Trophoblast cell (in vitro differentiated cells and primary cell): ENCODE data around the gene CMYA5.

Experiments
- DNase-seq, 2 donors: peaks; one replicate each; pipeline ENCODE4 v3.0.0-alpha.2; 2016
- H2AFZ ChIP-seq: 2 replicates; pipeline ENCODE4 v1.6.1; 2013; ENCODE audit warnings: low read length, moderate library complexity, mild to moderate bottlenecking; ENCODE audit not compliant: insufficient read depth, poor library complexity
- H2AK5ac ChIP-seq: 2 replicates; pipeline ENCODE4 v1.6.1; 2013; ENCODE audit warnings: mild to moderate bottlenecking, low read length
- H2BK120ac ChIP-seq: 2 replicates; pipeline ENCODE4 v1.6.1; 2013; ENCODE audit warnings: low read length, mild to moderate bottlenecking, moderate library complexity; ENCODE audit not compliant: insufficient read depth, poor library complexity
- H2BK12ac ChIP-seq: 2 replicates; pipeline ENCODE4 v1.6.1; 2013; ENCODE audit warnings: mild to moderate bottlenecking, low read length, moderate library complexity
- H2BK5ac ChIP-seq: 2 replicates; pipeline ENCODE4 v1.6.1; 2013; ENCODE audit warnings: low read length, low read depth, moderate library complexity, mild to moderate bottlenecking; ENCODE audit not compliant: poor library complexity
- H3K14ac ChIP-seq: 2 replicates; pipeline ENCODE4 v1.6.1; 2013; ENCODE audit warnings: mild to moderate bottlenecking, low read length
- H3K18ac ChIP-seq: 2 replicates; pipeline ENCODE4 v1.6.1; 2013; ENCODE audit warnings: mild to moderate bottlenecking, low read length
- H3K23ac ChIP-seq: 2 replicates; pipeline ENCODE4 v1.6.1; 2013; ENCODE audit warnings: low read length
- H3K27ac ChIP-seq: 2 replicates; pipeline ENCODE4 v1.5.1; 2013; ENCODE audit warnings: low read depth, mild to moderate bottlenecking, inconsistent platforms, low read length, moderate library complexity
- H3K27me3 ChIP-seq: 2 replicates; pipeline ENCODE4 v1.6.1; 2013; ENCODE audit warnings: inconsistent platforms, mild to moderate bottlenecking, low read length, moderate library complexity; ENCODE audit not compliant: insufficient read depth
- H3K36me3 ChIP-seq, 2 experiments: 1 replicate in 1 of 2; 2 replicates in 1 of 2; pipeline ENCODE4 v1.6.1; 2013; ENCODE audit warnings: low read length in 2 of 2, mild to moderate bottlenecking in 2 of 2, moderate library complexity in 1 of 2; ENCODE audit not compliant: insufficient read depth in 2 of 2, control insufficient read depth in 1 of 2
- H3K4ac ChIP-seq: 2 replicates; pipeline ENCODE4 v1.6.1; 2013; ENCODE audit warnings: low read depth, mild to moderate bottlenecking, low read length, moderate library complexity
- H3K4me1 ChIP-seq, 2 experiments: 1 replicate in 1 of 2; 2 replicates in 1 of 2; pipeline ENCODE4 v1.6.1; 2013; ENCODE audit warnings: low read length in 2 of 2, mild to moderate bottlenecking in 2 of 2, moderate library complexity in 1 of 2; ENCODE audit not compliant: insufficient read depth in 2 of 2, control insufficient read depth in 1 of 2
- H3K4me2 ChIP-seq: 2 replicates; pipeline ENCODE4 v1.6.1; 2013; ENCODE audit warnings: inconsistent platforms, mild to moderate bottlenecking, low read length, moderate library complexity
- H3K4me3 ChIP-seq: 2 replicates; pipeline ENCODE4 v1.5.1; 2013; ENCODE audit warnings: mild to moderate bottlenecking, low read depth, low read length, inconsistent platforms
- H3K79me1 ChIP-seq: one replicate; pipeline ENCODE4 v1.6.1; 2013; ENCODE audit warnings: low read length
- H3K79me2 ChIP-seq: 2 replicates; pipeline ENCODE4 v1.6.1; 2013; ENCODE audit warnings: low read length, mild to moderate bottlenecking; ENCODE audit not compliant: control insufficient read depth, insufficient read depth, poor library complexity
- H3K9ac ChIP-seq: 2 replicates; pipeline ENCODE4 v1.6.1; 2013; ENCODE audit warnings: mild to moderate bottlenecking, low read length
- H3K9me3 ChIP-seq: 2 replicates; pipeline ENCODE4 v1.6.1; 2013; ENCODE audit warnings: low read depth, mild to moderate bottlenecking, control low read depth, inconsistent platforms, low read length; ENCODE audit not compliant: insufficient read depth
- H4K12ac ChIP-seq: 2 replicates; pipeline ENCODE4 v1.6.1; 2013; ENCODE audit warnings: low read depth, mild to moderate bottlenecking, low read length, moderate library complexity
- H4K8ac ChIP-seq: 2 replicates; pipeline ENCODE4 v1.6.1; 2013; ENCODE audit warnings: low read depth, mild to moderate bottlenecking, low read length, moderate library complexity
- H4K91ac ChIP-seq: one replicate; pipeline ENCODE4 v1.6.1; 2013; ENCODE audit warnings: low read depth, mild to moderate bottlenecking, low read length, moderate library complexity
- WGBS: extraction: QIAGEN DNeasy Blood & Tissue Kit; methylation state at CpG from one replicate; pipeline ENCODE4 v1.1.7; 2013; ENCODE audit warnings: missing lambda C conversion rate; ENCODE audit not compliant: insufficient read length, insufficient coverage; ENCODE audit errors: extremely low coverage; 5-methylcytosine and 5-hydroxymethylcytosine counted together

The CMYA5 gene

DNA sequence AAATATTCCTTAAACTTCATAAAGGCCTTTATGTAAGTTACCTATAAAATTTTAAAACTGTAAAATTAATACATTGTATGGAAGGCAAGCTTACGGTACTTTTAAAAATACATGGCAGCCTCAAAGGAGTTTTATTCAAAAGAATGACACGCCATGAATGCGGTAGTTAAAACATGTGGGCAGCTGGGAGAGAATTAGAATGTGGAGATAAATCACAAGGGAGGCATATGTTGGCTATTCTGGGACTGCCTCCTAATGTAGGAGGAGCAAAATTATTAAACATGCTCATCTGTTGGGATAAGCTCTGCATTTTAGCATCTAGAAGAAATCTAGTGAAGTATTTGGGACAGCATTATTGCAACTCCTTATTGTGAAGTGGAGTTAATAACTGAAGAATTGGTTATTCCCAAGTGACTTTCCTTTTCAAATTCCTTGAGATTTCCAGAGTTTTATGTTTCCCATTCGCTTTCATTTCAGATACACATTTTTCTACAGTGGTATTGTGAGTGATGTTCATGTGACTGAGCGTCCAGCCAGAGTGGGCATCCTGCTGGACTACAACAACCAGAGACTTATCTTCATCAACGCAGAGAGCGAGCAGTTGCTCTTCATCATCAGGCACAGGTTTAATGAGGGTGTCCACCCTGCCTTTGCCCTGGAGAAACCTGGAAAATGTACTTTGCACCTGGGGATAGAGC is 109.4 kb downstream of the CMYA5 start:
- H3K79me2 ChIP-seq: no peaks in the 10 kb centered on the region
- no peaks in the 10 kb centered on the region for H3K9me3 ChIP-seq
- no peak overlapping the region for H3K4me3 ChIP-seq
- no peak overlapping the region for H3K4ac ChIP-seq
- no peak overlapping the region for H3K14ac ChIP-seq
- no peak overlapping the region for H3K18ac ChIP-seq
- no peak for DNase-seq
- no peaks in the 10 kb centered on the region for H3K36me3 ChIP-seq
- no peak overlapping the region for H2BK120ac ChIP-seq
- H2AK5ac ChIP-seq: no peak overlapping the region
- no peaks in the 10 kb centered on the region for H3K27me3 ChIP-seq
- H3K27ac ChIP-seq: no peak overlapping the region
- H3K4me2 ChIP-seq: no peak overlapping the region
- H3K9ac ChIP-seq: no peak overlapping the region
- no peak overlapping the region for H2BK5ac ChIP-seq
- no peaks in the 10 kb centered on the region for H3K79me1 ChIP-seq
- H2AFZ ChIP-seq: no peak overlapping the region
- no peak overlapping the region for H3K23ac ChIP-seq
- H2BK12ac ChIP-seq: no peak overlapping the region
- no peak overlapping the region for H4K91ac ChIP-seq
- no peak overlapping the region for H4K12ac ChIP-seq
- no CpG with 5 or more reads among the region's 7 CpGs for WGBS
- H4K8ac ChIP-seq: no peak overlapping the region
- no peaks in the 10 kb centered on the region for H3K4me1 ChIP-seq

DNA sequence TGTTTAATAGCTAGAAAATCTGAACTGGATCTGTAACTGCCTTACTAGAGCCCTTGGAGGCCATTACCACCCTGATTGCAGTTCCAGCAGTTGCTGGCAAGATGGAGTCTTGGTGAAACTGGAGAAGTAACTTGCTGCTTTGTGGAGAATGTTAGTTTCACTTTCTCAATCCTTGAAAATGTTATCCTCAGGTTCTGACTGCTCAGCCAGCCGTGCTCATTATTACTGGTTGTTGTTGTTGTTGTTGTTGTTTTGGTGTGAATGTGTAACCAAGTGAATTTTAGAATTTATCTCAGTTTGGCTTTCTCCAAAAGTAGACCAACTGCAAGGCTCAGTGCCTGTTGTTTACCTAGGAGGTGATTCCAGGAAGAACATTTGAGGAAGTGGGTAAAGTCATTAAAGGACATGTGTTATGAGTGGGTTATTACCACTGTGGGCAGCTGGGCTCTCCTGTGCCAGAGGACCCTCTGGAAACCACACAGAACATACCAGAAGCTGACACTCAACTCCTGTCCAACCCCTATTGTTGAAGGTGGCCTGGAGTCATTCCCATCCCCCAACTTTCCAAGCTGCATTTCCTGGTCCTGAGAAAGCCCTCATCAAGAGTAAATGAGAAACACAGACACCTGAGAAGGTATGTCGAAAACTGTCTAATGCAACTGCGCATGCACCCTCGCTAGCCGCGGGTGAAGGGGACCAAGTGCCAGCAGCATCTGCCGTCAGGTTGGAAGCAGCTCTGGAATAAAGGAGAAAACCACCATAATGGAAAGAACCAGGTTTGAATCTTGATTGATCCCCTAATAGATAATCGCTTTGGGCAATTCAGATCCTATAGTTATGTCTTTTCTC is 111.6 kb downstream of the CMYA5 start:
- Histone ChIP-seq H3K9ac (no peak overlapping the region), H3K79me2 (no peaks in the 10 kb centered on the region), H3K23ac (no peak overlapping the region), H3K79me1 (no peaks in the 10 kb centered on the region), H3K4me3 (no peak overlapping the region), H3K36me3 (no peaks in the 10 kb centered on the region), H2AFZ (no peak overlapping the region), H3K14ac (no peak overlapping the region), H4K12ac (no peak overlapping the region), H2BK120ac (no peak overlapping the region), H3K4me2 (no peak overlapping the region), H3K9me3 (no peaks in the 10 kb centered on the region), H3K4ac (no peak overlapping the region), H3K27ac (no peak overlapping the region), H3K18ac (no peak overlapping the region), H2AK5ac (no peak overlapping the region), H2BK12ac (no peak overlapping the region), H4K8ac (no peak overlapping the region), H4K91ac (no peak overlapping the region), H3K4me1 (no peaks in the 10 kb centered on the region), H3K27me3 (no peaks in the 10 kb centered on the region), H2BK5ac (no peak overlapping the region)
- DNase-seq: peak; percentile 15 to 83
- WGBS: no CpG with 5 or more reads among the region's 8 CpGs

DNA sequence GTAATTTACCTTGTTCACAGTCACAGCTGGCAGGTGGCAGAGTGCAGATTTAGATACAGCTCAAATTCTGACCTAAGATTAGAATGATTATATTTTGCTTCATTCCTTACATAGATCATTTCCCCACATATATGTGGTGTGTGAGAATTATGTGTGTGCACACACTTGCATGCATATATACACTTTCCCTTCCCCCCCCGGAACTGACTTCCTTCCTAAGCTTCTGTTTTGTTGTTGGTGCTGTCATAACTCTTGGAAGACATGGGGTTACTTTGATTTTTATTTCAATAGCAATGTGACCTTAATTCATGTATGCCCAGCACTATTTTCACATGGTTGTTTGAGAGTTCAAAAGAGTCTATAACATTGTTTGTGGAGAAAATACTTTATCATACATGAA is 112.8 kb downstream of the CMYA5 start:
- Histone ChIP-seq H3K27ac (no peak overlapping the region), H3K79me2 (no peaks in the 10 kb centered on the region), H3K36me3 (no peaks in the 10 kb centered on the region), H2AK5ac (no peak overlapping the region), H2BK120ac (no peak overlapping the region), H2BK5ac (no peak overlapping the region), H2AFZ (no peak overlapping the region), H3K4ac (no peak overlapping the region), H3K18ac (no peak overlapping the region), H3K27me3 (no peaks in the 10 kb centered on the region), H3K23ac (no peak overlapping the region), H4K91ac (no peak overlapping the region), H3K4me2 (no peak overlapping the region), H4K8ac (no peak overlapping the region), H4K12ac (no peak overlapping the region), H3K9ac (no peak overlapping the region), H3K14ac (no peak overlapping the region), H3K9me3 (no peaks in the 10 kb centered on the region), H3K4me1 (no peaks in the 10 kb centered on the region), H3K4me3 (no peak overlapping the region), H2BK12ac (no peak overlapping the region), H3K79me1 (no peaks in the 10 kb centered on the region)
- DNase-seq: no peak
- WGBS: no CpG with 5 or more reads among the region's 1 CpG

DNA sequence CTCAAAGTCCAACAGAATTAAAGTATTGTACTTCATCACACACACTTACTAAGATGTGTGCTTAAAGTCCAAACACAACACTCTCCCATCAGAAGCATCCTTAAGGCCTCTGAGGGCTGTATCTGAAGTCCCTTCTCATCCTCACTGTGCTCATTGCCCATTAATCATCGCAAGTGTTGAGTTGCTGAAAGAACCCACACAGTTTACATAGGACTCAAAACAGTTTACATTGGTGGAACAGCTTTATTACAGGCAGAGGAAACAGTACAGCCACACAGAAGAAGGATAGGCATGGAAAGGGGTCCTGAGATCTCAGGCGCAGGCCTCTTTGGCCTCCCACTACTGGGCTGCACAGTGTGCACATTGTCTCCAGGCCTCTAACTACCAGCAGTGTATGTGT is 113.4 kb downstream of the CMYA5 start:
- no peak overlapping the region for H3K14ac ChIP-seq
- no CpG with 5 or more reads among the region's 2 CpGs for WGBS
- H3K4me3 ChIP-seq: no peak overlapping the region
- H3K27me3 ChIP-seq: no peaks in the 10 kb centered on the region
- H3K23ac ChIP-seq: no peak overlapping the region
- no peak overlapping the region for H4K91ac ChIP-seq
- no peak overlapping the region for H4K12ac ChIP-seq
- no peaks in the 10 kb centered on the region for H3K79me2 ChIP-seq
- H4K8ac ChIP-seq: no peak overlapping the region
- no peak overlapping the region for H2AK5ac ChIP-seq
- no peak overlapping the region for H2BK120ac ChIP-seq
- DNase-seq: no peak
- H3K4ac ChIP-seq: no peak overlapping the region
- H3K27ac ChIP-seq: no peak overlapping the region
- H3K36me3 ChIP-seq: no peaks in the 10 kb centered on the region
- no peak overlapping the region for H2BK12ac ChIP-seq
- no peaks in the 10 kb centered on the region for H3K4me1 ChIP-seq
- H2AFZ ChIP-seq: no peak overlapping the region
- no peaks in the 10 kb centered on the region for H3K79me1 ChIP-seq
- H3K9ac ChIP-seq: peak overlapping the region; percentile 41
- no peaks in the 10 kb centered on the region for H3K9me3 ChIP-seq
- H3K18ac ChIP-seq: no peak overlapping the region
- no peak overlapping the region for H3K4me2 ChIP-seq
- no peak overlapping the region for H2BK5ac ChIP-seq
